Spleen (tissue), 7 donors: ENCODE data around the gene MRPS18A.

Source experiments
- CTCF ChIP-seq, 11 experiments: fragments of 200-600 bp in 7 of 11; fragments of 450-650 bp in 4 of 11; sonication (generic) in 4 of 11; IDR thresholded peaks in 8 of 11; conservative IDR thresholded peaks in 3 of 11; 1 replicate in 7 of 11; 2 replicates in 4 of 11; pipeline versions ENCODE4 v1.4.0 to v1.8.0; 2016 to 2021; ENCODE audit warnings: antibody characterized with exemption in 11 of 11, inconsistent platforms in 4 of 11, mild to moderate bottlenecking in 1 of 11
- POLR2A ChIP-seq, 3 donors: fragments of 450-650 bp; IDR thresholded peaks; one replicate each; pipeline ENCODE4 v1.5.1; 2017; ENCODE audit warnings: antibody characterized with exemption in 3 of 3, mild to moderate bottlenecking in 1 of 3
- POLR2AphosphoS5 ChIP-seq, 3 donors: sonication (generic); formaldehyde crosslinking; IDR thresholded peaks; one replicate each; pipeline ENCODE4 v1.5.1; 2017; ENCODE audit warnings: antibody characterized with exemption in 3 of 3
- donor health status: DM: no; HTN: no; CAD: no; lungs with moderate emphysema.
- donor health status: DM: no; HTN: no; CAD: no.
- donor health status: DM: no; HTN: no; CAD: no.

DNA sequence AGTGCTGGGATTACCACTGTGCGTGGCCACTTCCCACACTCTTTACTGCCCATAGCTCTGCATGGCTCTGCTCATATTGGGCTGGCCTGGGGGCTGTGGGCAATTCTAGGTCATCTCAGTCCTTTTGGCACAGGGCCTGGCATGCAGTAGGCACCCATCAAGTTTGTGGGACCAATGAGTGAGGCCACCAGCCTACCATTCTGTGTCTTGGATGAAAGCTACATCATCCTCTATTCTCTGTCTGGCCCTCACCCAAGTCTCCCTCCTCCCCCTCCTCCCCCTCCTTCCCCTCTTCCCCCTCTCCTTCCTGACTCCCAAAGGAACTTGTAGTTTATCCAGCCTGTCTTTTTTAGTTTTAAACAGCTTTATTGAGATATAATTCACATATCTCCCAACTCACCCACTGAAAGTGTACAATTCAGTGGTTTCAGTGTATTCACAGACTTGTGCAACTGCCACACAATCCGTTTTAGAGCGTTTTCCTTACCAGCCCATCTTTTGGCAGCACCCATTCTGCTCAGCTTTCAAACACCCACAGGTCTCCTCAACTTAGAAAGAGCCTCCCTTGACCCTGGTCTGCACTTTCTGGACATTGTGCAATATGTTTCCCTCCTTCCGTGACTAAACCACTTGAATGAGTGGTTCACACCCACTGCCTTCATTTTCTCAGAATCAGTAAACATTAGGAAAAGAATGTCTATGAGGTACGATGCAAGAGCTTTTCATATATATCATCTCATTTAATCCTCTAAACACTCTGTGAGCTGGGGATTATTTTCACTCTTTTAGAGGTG, 21.5 kb upstream of the MRPS18A start:
- TF ChIP-seq CTCF (IDR thresholded peaks at IDR 0.05 in 8 of 11, conservative IDR thresholded peaks at IDR 0.05 in 3 of 11): no peak
- TF ChIP-seq POLR2A (IDR thresholded peaks at IDR 0.05): no peak
- TF ChIP-seq POLR2AphosphoS5 (IDR thresholded peaks at IDR 0.05): peak in 1 of 3 donors; percentile 58
